Uterus (tissue), 2 donors: ENCODE measurements around the gene TMED8.

Experiments
- POLR2A ChIP-seq, 2 donors: fragments of 450-650 bp; IDR thresholded peaks; one replicate each; pipeline ENCODE4 v1.6.1; 2016; ENCODE audit warnings: antibody characterized with exemption in 2 of 2, mild to moderate bottlenecking in 1 of 2, moderate library complexity in 1 of 2
- TF ChIP-seq, protein P1 (sequence below), 4 experiments: fragments of 200-600 bp in 2 of 4; fragments of 450-650 bp in 2 of 4; sonication (generic) in 2 of 4; IDR thresholded peaks; one replicate each; pipeline ENCODE4 v1.5.1; 2016 to 2019; ENCODE audit warnings: antibody characterized with exemption in 4 of 4, mild to moderate bottlenecking in 2 of 4, moderate library complexity in 1 of 4

DNA sequence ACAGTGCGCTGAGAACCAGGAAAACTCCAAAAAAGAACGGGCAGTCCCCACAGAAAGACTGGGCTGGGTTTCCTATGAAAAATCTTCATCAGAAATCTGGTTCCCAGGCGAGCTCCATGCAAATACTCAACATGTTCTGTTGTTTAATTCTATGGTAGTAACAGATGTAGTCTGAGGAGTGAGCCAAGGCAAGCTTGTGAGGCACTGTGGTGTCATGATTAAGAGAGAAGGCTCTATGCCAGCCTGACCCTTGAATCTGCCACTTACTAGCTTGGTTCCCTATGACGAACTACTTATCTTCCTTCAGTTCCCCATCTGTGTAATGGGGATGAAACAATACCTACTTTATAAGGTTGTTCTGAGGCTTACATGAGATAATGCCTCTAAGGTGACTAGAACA lies 66.9 kb downstream of the TMED8 start:
- TF ChIP-seq, protein P1, sequence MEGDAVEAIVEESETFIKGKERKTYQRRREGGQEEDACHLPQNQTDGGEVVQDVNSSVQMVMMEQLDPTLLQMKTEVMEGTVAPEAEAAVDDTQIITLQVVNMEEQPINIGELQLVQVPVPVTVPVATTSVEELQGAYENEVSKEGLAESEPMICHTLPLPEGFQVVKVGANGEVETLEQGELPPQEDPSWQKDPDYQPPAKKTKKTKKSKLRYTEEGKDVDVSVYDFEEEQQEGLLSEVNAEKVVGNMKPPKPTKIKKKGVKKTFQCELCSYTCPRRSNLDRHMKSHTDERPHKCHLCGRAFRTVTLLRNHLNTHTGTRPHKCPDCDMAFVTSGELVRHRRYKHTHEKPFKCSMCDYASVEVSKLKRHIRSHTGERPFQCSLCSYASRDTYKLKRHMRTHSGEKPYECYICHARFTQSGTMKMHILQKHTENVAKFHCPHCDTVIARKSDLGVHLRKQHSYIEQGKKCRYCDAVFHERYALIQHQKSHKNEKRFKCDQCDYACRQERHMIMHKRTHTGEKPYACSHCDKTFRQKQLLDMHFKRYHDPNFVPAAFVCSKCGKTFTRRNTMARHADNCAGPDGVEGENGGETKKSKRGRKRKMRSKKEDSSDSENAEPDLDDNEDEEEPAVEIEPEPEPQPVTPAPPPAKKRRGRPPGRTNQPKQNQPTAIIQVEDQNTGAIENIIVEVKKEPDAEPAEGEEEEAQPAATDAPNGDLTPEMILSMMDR (IDR thresholded peaks at IDR 0.05) = no peak
- no peak for TF ChIP-seq POLR2A (IDR thresholded peaks at IDR 0.05)
